WTC11 (cell line): ENCODE data around the gene SMARCD1.

ENCODE experiments used
- CREM ChIP-seq: sonication (generic); formaldehyde crosslinking; IDR thresholded peaks from 2 replicates; pipeline ENCODE4 v1.8.1; 2022; ENCODE audit warnings: mild to moderate bottlenecking, missing genetic modification reagents, moderate library complexity
- CTCF ChIP-seq: fragments of 200-600 bp; IDR thresholded peaks from 2 replicates; pipeline ENCODE4 v1.8.0; 2022; ENCODE audit warnings: antibody characterized with exemption
- GABPB1 ChIP-seq: sonication (generic); formaldehyde crosslinking; IDR thresholded peaks from 2 replicates; pipeline ENCODE4 v1.8.1; 2023; ENCODE audit warnings: mild to moderate bottlenecking, missing genetic modification reagents
- KAT7 ChIP-seq: sonication (generic); formaldehyde crosslinking; IDR thresholded peaks from 2 replicates; pipeline ENCODE4 v1.8.1; 2023; ENCODE audit warnings: missing genetic modification reagents, mild to moderate bottlenecking, borderline replicate concordance
- ZNF416 ChIP-seq: fragments of 250-450 bp; sonication (Bioruptor Pico); IDR thresholded peaks from 2 replicates; pipeline ENCODE4 v1.9.0; 2021; ENCODE audit warnings: mild to moderate bottlenecking, inconsistent platforms
- TF ChIP-seq, protein P1 (sequence below): fragments of 250-450 bp; sonication (Bioruptor Pico); IDR thresholded peaks from 2 replicates; pipeline ENCODE4 v2.1.2; 2022; ENCODE audit warnings: mild to moderate bottlenecking, moderate library complexity
- TF ChIP-seq, protein P2 (sequence below): sonication (generic); formaldehyde crosslinking; IDR thresholded peaks from 2 replicates; pipeline ENCODE4 v1.8.1; 2023; ENCODE audit warnings: mild to moderate bottlenecking, missing genetic modification reagents, moderate library complexity

DNA sequence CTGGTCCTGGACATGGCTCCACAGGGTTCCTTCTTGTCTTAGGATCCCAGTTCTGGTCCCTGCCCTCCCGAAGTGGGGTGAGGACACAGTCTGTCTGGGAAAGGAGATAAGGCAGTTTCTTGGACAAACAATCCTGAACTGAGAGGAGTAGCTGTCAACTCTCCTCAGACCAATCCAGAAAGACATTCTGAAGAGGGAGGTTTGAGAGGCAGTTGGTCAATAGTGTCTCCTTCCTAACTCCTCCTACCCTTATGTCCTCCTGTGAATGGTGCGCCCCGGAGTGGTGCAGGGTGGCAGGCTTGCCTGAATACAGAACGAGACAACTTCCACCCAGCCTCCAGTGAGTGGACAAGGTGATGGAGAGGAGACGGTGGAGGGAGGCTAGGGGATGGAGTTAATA, 43.2 kb upstream of the SMARCD1 start:
- TF ChIP-seq KAT7 (CRISPR knock-in tag): no peak
- TF ChIP-seq CTCF: no peak
- TF ChIP-seq ZNF416 (CRISPR knock-in tag): no peak
- TF ChIP-seq CREM (CRISPR knock-in tag): no peak
- TF ChIP-seq, protein P1, sequence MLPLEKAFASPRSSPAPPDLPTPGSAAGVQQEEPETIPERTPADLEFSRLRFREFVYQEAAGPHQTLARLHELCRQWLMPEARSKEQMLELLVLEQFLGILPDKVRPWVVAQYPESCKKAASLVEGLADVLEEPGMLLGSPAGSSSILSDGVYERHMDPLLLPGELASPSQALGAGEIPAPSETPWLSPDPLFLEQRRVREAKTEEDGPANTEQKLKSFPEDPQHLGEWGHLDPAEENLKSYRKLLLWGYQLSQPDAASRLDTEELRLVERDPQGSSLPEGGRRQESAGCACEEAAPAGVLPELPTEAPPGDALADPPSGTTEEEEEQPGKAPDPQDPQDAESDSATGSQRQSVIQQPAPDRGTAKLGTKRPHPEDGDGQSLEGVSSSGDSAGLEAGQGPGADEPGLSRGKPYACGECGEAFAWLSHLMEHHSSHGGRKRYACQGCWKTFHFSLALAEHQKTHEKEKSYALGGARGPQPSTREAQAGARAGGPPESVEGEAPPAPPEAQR: no peak
- TF ChIP-seq, protein P2, sequence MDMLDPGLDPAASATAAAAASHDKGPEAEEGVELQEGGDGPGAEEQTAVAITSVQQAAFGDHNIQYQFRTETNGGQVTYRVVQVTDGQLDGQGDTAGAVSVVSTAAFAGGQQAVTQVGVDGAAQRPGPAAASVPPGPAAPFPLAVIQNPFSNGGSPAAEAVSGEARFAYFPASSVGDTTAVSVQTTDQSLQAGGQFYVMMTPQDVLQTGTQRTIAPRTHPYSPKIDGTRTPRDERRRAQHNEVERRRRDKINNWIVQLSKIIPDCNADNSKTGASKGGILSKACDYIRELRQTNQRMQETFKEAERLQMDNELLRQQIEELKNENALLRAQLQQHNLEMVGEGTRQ (CRISPR knock-in tag): no peak
- TF ChIP-seq GABPB1 (CRISPR knock-in tag): no peak
